ENCODE data around the gene ADAMTS18. TPM values are rescaled to one million over a fixed set of nuclear protein-coding genes. Genes with fewer than 3 reads are reported as not detected.

The ADAMTS18 gene
- total and polyA plus RNA-seq, 8 donors = 0.03 to 0.52 (median 0.14) TPM; not detected in 1

DNA sequence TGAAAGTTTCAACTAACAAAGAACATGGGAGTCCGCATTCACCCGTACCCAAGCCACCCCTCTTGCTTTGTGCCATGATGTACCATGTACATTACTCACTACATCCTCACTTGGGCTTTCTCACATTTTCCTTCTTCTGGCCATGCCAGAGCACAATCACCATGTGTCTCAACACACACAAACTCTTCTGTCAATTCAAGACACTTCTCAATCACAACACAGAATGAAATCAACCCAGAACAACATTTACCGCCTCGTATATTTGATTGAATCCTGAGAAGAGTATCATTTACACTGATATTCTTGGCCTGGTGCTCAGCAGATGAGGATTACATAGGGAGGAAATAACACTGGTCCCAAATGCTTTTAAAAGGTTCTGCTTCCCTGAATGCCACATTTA lies 4.5 kb downstream of the ADAMTS18 start:
- no peak for ATAC-seq
- H3K27me3 ChIP-seq = peaks cover 0 to 26% (median 0%) of the 10 kb centered on the region in 4 donors
- intact Hi-C loops (cut with DNase I) = no loop called here
- H3K9me3 ChIP-seq = no peaks in the 10 kb centered on the region
- H3K27ac ChIP-seq = no peak overlapping the region
- TF ChIP-seq, protein P1, sequence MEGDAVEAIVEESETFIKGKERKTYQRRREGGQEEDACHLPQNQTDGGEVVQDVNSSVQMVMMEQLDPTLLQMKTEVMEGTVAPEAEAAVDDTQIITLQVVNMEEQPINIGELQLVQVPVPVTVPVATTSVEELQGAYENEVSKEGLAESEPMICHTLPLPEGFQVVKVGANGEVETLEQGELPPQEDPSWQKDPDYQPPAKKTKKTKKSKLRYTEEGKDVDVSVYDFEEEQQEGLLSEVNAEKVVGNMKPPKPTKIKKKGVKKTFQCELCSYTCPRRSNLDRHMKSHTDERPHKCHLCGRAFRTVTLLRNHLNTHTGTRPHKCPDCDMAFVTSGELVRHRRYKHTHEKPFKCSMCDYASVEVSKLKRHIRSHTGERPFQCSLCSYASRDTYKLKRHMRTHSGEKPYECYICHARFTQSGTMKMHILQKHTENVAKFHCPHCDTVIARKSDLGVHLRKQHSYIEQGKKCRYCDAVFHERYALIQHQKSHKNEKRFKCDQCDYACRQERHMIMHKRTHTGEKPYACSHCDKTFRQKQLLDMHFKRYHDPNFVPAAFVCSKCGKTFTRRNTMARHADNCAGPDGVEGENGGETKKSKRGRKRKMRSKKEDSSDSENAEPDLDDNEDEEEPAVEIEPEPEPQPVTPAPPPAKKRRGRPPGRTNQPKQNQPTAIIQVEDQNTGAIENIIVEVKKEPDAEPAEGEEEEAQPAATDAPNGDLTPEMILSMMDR (IDR thresholded peaks at IDR 0.05) = no peak
- 80 to 89% methylated on average over 4 of the region's 4 CpGs for WGBS, 2 donors
- H3K36me3 ChIP-seq = no peaks in the 10 kb centered on the region
- H3K4me1 ChIP-seq = no peaks in the 10 kb centered on the region
- no peak for FAIRE-seq
- DNase-seq = no peak
- H3K4me3 ChIP-seq = no peak overlapping the region

DNA sequence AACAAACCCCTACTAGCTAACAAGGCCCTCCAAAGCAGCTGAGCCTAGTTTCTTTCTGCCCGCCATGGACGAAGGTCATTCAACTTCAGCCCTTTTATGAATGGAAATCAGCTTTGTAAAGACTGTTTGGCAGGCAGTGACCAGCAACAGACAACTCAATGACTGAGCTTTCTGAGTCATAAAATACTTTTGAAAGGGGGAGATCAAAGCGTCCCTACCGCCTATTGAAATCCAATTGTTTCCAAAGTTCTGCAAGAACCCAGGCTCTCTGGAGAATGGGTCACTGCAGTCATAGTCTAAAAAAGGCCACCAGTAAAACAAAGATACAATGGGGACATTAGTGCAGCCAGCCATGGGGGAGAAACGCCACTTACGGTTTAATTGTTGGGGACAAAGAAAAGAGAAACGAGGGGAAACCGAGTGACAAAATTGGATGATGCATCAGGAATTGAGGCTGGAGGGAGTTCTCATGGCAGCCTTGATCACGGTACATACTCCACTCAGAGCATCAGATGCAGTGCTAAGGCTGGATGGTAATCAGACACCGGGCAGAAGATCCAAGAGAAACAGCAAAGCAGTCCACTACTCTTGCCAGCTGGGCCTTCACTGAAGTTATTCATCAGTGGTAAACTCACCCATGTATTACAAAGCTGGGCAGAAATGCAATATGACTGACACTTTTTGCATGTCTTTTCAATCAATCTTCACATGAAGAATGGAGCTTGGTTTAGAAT lies 9.8 kb downstream of the ADAMTS18 start:
- DNase-seq = no peak
- intact Hi-C loops (cut with DNase I) = no loop called here
- WGBS, 2 donors = 76 to 86% methylated on average over 10 of the region's 10 CpGs
- Histone ChIP-seq H3K36me3 (no peaks in the 10 kb centered on the region), H3K4me3 (no peak overlapping the region), H3K9me3 (no peaks in the 10 kb centered on the region), H3K4me1 (no peaks in the 10 kb centered on the region), H3K27me3 (peaks cover 0 to 4% (median 0%) of the 10 kb centered on the region in 4 donors), H3K27ac (no peak overlapping the region)
- ATAC-seq = no peak
- no peak for FAIRE-seq
- TF ChIP-seq, protein P1 (IDR thresholded peaks at IDR 0.05) = no peak

DNA sequence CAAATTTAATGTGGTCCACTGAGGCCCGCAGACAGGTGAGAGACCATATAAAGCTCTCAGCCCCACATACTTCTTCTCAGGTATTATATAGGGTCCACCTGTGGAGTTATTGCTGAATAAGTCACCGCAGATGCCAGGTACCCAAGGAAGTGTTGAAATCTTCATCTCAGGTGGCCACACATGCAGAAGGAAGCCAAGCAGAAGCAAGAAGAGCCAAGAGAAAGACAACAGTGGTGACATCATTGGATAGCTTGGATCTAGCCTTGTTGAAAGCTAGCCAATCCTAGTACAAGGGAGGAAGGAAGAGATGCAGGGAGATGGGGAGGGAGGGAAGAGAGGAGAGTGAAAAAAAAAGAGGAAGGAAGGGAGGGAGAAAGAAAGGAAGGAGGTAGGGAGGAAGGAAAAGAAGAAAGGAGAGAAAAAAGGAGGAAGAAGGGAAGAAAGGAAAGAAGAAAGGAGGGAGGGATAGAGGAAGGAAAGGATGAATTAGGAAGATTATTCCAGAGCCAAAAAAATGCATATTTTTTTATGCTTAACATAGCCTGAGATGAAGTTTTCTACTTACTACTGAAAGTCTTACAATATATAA lies 12.5 kb downstream of the ADAMTS18 start:
- ATAC-seq (no peak), DNase-seq (no peak), FAIRE-seq (no peak)
- intact Hi-C loops (cut with DNase I) = no loop called here
- Histone ChIP-seq H3K9me3 (no peaks in the 10 kb centered on the region), H3K36me3 (no peaks in the 10 kb centered on the region), H3K4me1 (no peaks in the 10 kb centered on the region), H3K27me3 (no peaks in the 10 kb centered on the region), H3K4me3 (no peak overlapping the region), H3K27ac (no peak overlapping the region)
- 85 to 97% methylated on average over 2 of the region's 2 CpGs for WGBS, 2 donors
- TF ChIP-seq, protein P1 (IDR thresholded peaks at IDR 0.05) = no peak

DNA sequence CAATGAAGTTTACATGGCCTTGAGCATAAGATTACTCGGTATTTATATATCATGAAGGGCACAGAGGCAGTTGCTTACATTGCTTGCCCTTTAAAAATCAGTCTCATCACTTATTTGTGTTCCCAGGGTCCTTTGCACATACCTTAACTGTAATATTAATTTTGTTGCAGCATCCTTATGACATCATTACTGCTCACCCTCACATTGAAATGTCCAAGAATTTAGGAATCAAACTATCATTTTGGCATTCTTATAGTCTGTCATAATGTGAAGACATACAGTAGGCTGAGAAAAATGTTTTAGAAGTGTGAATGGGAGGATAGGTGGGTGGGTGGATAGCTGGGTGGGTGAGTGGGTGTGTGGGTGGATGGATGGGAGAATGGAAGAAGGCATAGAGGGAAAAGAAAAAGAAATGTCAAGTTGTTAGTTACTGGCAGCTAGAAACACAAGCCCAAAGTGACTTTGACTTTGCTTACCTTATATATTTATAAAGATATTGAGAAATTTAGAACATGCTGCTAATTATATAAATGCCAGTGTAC lies 17.8 kb downstream of the ADAMTS18 start:
- no peak overlapping the region for H3K27ac ChIP-seq
- intact Hi-C loops (cut with DNase I) = no loop called here
- DNase-seq = no peak
- H3K4me3 ChIP-seq = no peak overlapping the region
- H3K9me3 ChIP-seq = no peaks in the 10 kb centered on the region
- FAIRE-seq = no peak
- WGBS, 2 donors = 39% methylated on average over 1 of the region's 1 CpG
- H3K27me3 ChIP-seq = peaks cover 0 to 5% (median 0%) of the 10 kb centered on the region in 4 donors
- H3K36me3 ChIP-seq = no peaks in the 10 kb centered on the region
- TF ChIP-seq, protein P1 (IDR thresholded peaks at IDR 0.05) = no peak
- ATAC-seq = no peak
- H3K4me1 ChIP-seq = no peaks in the 10 kb centered on the region
